Glomerular endothelial cell (primary cell): ENCODE results near the gene SRA1. TPM values are rescaled to one million over a fixed set of nuclear protein-coding genes. Genes with fewer than 3 reads are reported as not detected.

Experiments used
- DNase-seq: peaks from one replicate; pipeline ENCODE4 v3.0.0-alpha.2; 2011; ENCODE audit warnings: low read depth, low spot score; ENCODE audit errors: extremely low read depth
- total RNA-seq: library from RNA; depleted of rRNA; stranded (reverse); fragments of >200 nt; gene quantifications from 2 replicates; pipeline ENCODE4 v1.2.3, GENCODE V29; 2015

Gene SRA1
- total RNA-seq, 1 donor from 2014 or later = 24.3 TPM

DNA sequence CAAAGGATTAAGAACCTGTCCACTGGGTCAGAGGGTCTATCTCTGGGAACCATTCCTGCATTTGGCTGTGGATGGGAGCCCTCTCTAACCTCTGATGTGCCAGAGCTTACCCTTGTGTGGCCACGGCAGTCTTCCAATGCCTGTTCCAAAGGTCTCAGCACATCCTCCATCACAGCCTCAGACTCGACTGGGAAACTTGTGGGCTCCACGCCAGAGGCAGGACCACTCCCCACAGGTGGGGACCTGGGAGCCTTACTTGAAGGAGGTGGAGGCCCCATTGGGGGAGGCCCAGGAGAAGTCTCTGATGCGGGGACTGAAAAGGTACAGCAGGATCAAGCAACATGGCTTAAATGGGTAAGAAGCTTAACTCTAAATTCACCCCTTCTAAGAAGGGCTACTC is 5.4 kb downstream of the SRA1 start:
- no peak for DNase-seq

DNA sequence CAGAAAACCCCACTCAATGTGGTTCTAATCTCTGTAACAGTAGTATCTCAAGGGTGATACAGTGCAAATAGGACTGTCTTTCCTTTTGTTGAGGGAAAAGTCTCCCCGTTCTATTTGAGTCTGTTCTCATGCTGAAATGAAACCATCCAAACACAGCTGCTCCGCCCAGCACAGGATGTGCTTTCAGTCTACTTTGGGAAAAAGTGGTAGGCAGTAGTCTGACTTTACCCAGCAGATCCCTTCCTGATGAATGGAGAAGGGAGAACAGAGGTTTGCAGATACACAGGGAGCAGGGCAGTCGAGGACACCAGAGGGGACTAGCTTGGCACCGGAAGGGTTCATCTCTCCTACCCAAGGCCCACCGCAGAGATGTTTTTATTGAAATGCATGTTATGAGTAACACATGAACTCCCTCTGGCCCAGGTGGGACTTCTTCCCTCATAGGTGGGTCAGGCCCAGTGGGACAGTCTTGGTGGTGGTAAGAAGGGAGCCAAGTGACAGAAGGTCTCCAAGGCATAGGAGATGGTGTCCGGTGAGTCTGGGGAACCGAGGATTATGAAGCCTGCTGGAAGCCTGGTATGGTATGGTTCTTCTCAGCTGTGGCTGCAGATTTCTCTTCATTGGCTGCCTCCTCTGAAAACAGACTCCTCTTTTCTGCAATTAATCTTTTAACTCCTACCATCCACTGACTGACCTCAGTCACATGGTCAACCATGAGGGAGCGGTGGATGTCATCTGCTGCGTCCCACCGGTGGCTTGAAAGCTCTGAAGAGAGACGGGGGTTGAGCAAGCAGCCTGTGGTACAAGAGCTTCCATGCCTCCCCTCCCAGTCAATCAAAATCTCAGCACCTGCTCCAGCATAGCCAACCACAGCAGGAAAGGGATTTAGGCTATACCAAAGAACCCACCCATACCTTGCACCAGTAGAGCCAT is 6.9 kb downstream of the SRA1 start:
- no peak for DNase-seq

DNA sequence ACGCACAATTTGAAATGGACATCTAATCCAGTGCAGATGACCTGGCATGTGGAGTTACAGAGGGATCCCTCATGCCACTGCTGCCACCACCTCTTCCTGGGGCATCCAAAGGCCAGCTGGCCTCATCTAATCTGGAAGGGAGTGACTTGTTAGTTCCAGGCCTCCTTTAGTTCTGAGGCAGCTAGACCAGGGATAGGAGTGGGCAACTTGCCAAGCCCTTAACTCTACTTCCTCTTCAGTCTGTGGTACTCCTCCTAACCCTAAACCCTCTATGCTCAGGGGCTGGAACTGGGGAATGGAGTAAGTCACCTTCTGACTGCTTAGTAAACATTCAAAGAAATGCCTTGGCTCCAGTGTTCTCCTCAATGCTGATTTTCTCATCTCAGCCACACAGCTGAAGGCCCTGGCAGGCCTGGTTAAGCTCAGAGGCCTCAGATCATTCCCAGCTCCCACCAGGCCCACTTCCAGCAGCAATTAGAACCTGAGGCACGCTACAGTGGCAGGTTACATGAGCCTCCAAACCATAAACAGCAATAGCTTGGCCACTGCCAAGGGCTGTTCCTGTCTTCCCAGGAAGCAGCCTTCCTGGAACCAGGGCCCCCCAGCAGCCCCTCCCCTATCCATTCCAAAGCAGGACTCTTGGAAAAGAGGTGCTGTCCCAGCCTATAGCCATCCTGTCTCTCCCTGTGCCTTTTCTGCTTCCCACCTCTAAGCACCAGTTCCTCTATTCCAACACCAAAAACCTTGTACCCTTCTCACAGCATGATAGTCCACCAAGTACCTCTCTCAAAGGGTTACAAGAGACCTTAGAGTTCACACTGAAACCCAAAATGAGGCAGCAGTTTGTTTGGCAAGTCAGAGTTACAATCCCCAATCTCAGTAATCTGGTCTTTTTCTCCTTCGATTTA is 7.8 kb downstream of the SRA1 start:
- no peak for DNase-seq

DNA sequence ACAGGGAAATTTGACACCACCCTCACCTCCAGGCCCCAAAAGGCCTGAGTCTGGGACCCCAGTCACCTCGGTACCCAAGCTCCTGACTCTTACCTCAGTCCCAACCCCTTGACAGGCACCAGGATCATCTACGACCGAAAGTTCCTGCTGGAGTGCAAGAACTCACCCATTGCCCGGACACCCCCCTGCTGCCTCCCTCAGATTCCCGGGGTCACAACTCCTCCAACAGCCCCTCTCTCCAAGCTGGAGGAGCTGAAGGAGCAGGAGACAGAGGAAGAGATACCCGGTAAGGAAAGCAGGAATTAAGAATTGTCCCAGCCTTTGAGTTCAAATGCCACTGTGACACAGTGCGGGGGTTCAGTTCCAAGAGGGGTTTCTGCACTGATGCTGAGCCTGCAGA is 8.5 kb downstream of the SRA1 start:
- DNase-seq = no peak

DNA sequence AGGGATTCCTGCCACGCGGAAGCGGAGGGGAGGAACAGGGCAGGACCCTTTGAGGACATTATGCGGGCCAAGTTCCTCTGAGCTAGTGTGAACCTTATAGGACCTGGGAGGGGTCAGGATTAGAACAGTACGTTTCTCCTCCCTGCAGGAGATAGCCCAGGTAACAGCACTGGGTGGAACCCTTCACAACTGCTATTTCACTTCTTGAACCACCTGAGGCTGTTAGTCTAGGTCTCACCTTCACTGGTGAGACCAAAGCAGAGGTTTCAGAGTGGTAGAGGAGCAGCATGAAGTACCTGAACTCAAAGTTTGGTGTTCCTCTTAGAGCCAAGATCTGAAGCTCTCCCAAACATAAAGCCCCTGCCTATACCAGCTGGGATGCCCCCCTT is 9.0 kb downstream of the SRA1 start:
- no peak for DNase-seq

DNA sequence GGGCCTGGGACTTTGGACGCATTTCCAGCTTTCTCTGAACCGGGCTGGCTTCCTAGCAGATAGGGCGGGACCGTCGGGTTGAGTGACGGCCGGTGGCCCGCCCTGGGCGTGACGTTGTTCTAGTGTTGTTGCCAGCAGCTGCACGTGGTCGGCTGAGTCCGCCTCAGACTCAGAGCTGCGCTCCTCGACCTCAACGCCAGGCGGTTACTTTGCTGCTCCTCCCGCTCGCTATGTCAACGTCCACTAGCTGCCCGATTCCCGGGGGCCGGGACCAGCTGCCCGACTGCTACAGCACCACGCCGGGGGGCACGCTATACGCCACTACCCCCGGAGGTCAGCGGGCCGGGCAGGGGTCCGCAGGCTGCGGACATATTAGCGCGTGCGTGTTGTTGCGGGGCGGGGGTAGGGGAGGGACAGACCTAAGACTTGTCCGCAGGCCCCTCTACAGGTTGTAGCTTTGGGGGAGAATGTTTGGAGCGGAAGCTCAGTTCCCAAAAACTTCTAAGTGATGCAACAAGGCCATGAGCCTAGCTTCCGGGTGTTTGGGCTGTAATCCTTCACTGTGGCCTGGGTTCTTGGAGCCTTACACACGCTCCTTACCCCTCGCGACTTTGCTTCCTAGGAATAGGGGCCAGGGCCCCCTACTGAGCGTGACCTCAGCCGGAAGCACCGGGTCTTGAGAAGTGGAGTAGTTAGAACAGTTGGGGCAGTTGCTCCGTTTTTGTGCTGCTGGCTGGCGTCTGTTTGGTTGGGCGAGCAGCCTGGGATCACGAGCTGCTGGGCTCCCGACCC is 9.6 kb downstream of the SRA1 start, which contains the start of gene EIF4EBP3:
TSS of gene EIF4EBP3 (plus strand) at position 155 of the 792 bp plus-strand sequence. CDS start at position 231, 76 bp downstream.
- DNase-seq = peak; percentile 77

DNA sequence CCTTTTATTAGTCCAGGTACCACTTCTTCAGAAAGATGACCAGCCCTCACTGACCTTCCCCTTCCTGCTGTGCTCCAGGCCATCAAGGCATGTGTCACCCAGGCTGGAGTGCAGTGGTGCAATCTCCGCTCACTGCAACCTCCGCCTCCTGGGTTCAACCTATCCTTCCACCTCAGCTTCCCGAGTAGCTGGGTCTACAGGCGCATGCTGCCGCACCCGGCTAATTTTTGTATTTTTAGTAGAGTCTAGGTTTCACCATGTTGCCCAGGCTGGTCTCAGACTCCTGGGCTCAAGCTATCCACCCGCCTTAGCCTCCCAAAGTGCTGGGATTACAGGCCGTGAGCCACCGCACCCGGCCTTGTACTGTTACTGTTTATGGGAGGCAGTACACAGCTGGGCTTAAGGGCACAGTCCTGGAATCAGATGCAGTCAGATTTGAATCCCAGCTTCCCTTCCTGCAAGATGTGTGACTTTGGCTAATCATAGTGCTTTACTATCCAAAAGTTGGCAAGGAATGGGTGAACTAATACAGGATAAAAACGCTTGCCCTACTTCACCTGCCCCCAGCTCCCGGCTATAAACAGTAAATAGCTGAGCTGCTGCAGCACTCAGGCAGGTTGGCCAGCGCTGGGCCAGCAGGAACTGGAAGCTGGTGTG is 10.3 kb downstream of the SRA1 start:
- DNase-seq = no peak

DNA sequence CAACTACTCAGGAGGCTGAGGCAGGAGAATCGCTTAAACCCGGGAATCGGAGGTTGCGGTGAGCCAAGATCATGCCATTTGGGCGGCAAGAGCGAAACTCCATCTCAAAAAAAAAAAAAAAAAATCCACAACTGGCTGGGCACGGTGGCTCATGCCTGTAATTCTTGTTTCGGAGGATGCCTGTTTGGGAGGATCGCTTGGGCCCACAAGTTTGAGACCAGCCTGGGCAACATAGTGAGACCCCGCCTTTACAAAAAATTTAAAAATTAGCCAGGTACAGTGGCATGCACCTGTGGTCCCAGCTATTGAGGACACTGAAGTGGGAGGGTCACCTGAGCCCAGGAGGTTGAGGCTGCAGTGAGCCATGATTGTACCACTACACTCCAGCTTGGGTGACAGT is 11.7 kb downstream of the SRA1 start:
- DNase-seq = no peak

DNA sequence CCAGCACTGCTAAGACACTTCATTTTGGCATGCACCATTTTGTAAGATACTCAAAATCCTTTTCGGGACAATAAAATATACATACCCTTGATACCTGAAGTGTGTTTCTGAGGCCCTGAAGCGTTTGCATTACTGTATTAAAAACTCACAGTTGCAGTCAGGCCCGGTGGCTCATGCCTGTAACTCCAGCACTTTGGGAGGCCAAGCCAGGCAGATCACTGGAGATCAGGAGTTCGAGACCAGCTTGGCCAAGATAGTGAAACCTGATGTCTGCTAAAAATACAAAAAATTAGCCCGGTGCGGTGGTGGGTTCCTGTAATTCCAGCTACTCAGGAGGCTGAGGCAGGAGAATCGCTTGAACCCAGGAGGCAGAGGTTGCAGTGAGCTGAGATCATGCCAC is 12.3 kb downstream of the SRA1 start:
- no peak for DNase-seq

DNA sequence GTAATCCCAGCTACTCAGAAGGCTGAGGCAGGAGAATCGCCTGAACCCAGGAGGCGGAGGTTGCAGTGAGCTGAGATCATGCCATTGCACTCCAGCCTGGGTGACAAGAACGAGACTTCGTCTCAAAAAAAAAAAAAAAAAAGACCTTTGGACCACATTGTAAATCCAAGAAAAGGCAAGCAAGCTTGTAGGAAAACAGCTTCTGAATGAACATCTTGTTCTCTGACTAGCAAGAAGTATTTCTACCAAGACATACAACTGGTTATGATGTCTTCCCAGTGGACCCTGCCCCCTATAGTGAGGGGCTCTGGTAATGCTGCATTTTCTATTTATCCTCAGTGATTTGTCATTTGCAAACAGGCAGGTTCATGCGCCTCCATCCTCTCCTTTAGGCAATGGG is 14.3 kb downstream of the SRA1 start:
- DNase-seq = no peak

DNA sequence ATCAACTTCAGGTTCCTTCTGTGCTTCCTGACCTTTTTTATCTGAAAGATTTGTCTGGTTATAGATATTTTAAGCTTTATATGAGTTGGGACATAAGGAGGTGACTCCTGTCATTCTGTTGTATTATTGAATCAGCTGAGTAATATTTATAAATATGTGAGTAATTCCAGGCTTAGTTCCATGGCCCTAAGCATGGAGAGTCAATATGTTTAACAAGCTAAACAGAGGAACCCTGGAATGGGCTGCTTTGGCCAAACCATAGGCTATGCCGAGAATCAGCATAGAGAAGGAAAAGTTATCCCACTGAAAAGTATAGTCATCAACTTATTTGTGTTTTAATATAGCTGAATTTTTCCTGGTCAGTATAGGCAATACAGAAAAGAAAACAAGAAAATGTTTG is 17.0 kb downstream of the SRA1 start:
- DNase-seq = no peak

DNA sequence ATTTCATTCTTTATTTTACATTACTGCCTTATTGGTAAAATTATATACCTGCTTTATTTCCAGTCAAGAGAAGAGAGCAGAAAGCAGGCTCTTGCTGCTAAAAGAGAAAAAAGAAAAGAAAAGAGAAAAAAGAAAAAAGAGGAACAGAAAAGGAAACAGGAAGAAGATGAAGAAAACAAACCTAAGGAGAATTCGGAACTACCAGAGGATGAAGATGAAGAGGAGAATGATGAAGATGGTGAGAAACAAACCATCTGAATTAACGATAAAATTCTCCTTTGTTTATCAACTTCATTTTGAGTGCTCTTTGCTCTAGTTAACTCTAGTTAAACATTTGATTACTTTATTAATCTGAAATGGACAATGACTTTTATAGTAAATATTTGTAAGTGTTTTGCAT is 33.3 kb downstream of the SRA1 start:
- no peak for DNase-seq

DNA sequence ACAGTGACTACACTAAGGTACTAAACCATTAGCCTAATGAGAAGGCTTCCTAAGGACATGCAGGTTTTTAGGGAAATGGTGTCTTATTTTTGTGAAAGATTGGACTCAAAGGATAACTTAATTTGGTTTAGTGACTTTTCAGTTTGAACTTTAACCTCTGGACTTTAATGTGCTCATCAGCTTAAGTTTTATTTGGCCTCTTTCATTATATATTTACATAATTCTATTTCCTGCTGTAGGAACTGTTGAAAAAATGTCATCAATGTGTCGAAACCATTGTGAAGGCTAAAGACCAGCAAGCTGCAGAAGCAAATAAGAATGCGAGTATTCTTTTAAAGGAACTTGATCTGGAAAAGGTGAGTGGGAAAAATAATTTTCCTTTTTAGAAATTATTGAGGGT is 44.1 kb downstream of the SRA1 start:
- DNase-seq = no peak

DNA sequence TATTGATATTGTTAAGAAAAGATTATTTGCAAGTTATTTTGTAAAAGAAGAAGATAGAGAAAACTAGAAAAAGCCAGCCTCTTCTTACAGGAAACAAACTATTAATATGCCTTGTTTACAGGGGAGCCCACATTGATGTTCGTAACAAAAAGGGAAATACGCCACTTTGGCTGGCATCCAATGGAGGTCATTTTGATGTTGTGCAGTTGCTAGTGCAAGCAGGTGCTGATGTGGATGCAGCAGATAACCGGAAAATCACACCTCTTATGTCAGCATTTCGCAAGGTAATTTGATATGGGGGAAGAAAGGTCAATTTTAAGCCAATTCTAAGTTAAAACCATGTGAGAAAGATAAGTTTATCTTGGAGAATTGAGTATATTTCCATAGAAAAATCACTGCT is 47.4 kb downstream of the SRA1 start:
- DNase-seq = no peak

DNA sequence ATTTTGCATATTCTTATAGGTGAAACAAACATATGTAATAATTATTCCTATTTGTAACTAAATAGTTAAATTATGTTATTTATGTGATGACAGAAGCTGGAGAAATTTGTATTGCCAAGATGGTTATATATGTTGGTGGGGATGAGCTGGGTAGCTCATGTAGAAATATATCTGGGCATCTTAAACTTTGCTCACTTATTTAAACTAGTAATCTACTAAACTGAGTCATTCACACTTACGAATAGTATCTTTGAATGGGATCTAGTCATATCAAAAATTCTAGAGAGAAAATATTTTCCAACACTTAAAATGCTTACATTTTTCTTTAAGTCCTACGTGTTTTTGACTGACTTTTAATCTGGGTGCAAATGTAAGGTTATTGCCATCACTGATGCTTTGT is 54.4 kb downstream of the SRA1 start:
- DNase-seq = no peak

Other genes with a start within 250 kb of the SRA1 start
- gene HBEGF, start 210.9 kb downstream of the SRA1 start, total RNA-seq = 59.6 and 86.3 TPM in 2 replicates
- gene SLC4A9, start 197.3 kb downstream of the SRA1 start, total RNA-seq = 0.06 TPM in 1 of 2 replicates, not detected in the other
- gene ANKHD1, start 155.6 kb downstream of the SRA1 start, total RNA-seq = 42.1 and 59.7 TPM in 2 replicates
- 1.3 and 3.0 TPM in 2 replicates for gene EIF4EBP3, start 9.8 kb downstream of the SRA1 start, total RNA-seq
- 10.4 and 16.5 TPM in 2 replicates for gene APBB3, start 7.1 kb upstream of the SRA1 start, total RNA-seq
- gene SLC35A4, start 7.4 kb upstream of the SRA1 start, total RNA-seq = 42.1 and 47.1 TPM in 2 replicates
- gene CD14, start 75.7 kb upstream of the SRA1 start, total RNA-seq = 0.23 TPM in 1 of 2 replicates, not detected in the other
- gene TMCO6, start 82.0 kb upstream of the SRA1 start, total RNA-seq = 31.9 and 49.7 TPM in 2 replicates
- 44.9 and 58.9 TPM in 2 replicates for gene NDUFA2, start 90.2 kb upstream of the SRA1 start, total RNA-seq
- gene IK, start 90.4 kb upstream of the SRA1 start, total RNA-seq = 76.4 and 90.9 TPM in 2 replicates
- gene WDR55, start 107.4 kb upstream of the SRA1 start, total RNA-seq = 20.5 and 21.3 TPM in 2 replicates
- gene DND1, start 116.1 kb upstream of the SRA1 start, total RNA-seq = 0.29 and 1.1 TPM in 2 replicates
- 76.7 and 101 TPM in 2 replicates for gene HARS1, start 133.9 kb upstream of the SRA1 start, total RNA-seq
- 28.4 and 32.1 TPM in 2 replicates for gene HARS2, start 134.0 kb upstream of the SRA1 start, total RNA-seq
- gene ZMAT2, start 143.0 kb upstream of the SRA1 start, total RNA-seq = 21.1 and 24.3 TPM in 2 replicates
- 0.06 TPM in 1 of 2 replicates, not detected in the other for gene PCDHA1, start 228.7 kb upstream of the SRA1 start, total RNA-seq
- 0.15 TPM in 1 of 2 replicates, not detected in the other for gene PCDHA2, start 237.4 kb upstream of the SRA1 start, total RNA-seq
- gene PCDHA3, start 243.6 kb upstream of the SRA1 start, total RNA-seq = 0.05 and 0.35 TPM in 2 replicates
- gene PCDHA4, start 249.6 kb upstream of the SRA1 start, total RNA-seq = 0.29 TPM in 1 of 2 replicates, not detected in the other